Stimulated activated CD8-positive, alpha-beta memory T cell treated with anti-CD3 and anti-CD28 coated beads, Interleukin-4, amount 100 ng/mL, for 24 hours (primary cell): ENCODE data around the gene CEP78.
"Not testable (repeated sequence)": the region's sequence is repeated elsewhere in the genome, so short reads cannot be mapped to it uniquely, and the experiment has no call there.

Source experiments
- DNase-seq: peaks from one replicate; pipeline ENCODE4 v3.0.0-alpha.2; 2020; ENCODE audit warnings: low read depth

Gene CEP78

DNA sequence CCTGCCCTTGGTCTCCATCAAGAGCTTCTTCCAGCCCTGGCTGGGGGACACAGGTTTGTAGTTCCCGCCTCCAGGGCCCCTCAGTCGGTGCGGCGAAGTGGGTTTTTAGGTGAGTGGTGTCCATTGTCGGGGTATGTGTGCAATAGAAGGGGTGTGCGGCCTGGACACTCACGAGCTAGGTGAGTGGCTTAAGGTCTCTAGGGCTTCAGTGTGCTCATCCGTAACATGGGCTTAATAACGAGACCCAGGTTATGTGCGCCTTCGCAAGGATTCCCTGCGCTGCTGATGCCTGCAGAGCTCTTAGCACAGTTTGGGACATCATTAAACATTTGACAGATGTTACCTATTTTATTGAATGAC, 656 bp downstream of the CEP78 start:
- DNase-seq, result no peak

DNA sequence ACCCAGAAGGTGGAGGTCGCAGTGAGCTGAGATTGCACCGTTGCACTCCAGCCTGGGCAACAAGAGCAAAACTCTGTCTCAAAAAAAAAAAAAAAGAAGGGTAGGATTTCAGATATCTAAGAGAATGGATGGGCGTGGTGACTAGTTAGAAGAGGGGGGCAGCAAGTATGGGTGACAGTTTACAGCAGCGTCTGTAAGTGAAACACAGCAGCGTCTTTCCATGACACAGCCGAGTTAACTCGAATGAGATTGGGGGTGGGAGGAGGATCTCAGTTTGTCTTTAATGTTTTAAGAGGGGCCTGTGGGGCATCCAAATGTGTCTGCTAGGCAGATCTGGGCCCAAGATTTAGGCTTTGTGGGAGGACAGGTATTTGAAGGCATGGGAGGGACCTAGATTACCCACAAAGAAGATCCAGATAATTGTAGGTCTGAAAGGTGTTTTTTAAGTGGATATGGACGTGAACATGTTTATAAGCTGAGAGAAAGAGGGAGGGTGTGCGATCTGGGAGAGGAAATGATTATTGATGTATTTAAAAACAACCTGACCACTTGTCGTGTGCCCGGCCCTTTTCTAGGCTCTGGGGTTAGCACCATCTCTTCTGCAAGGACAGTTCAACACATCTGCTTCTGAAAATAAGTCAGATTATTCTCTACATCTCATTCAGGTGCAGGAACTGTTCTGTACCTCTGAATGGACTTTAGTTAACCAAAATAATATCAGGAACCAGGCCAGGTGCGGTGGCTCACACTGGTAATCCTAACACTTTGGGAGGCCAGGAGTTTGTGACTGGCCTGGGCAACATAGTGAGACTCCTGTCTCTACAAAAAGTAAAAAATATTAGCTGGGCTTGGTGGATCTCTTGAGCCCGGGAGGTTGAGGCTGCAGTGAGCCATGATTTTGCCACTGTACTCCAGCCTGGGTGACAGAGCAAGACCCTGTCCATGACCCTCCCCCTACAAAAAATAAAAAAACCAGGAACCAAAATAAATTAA, 2.5 kb downstream of the CEP78 start:
- no peak for DNase-seq

DNA sequence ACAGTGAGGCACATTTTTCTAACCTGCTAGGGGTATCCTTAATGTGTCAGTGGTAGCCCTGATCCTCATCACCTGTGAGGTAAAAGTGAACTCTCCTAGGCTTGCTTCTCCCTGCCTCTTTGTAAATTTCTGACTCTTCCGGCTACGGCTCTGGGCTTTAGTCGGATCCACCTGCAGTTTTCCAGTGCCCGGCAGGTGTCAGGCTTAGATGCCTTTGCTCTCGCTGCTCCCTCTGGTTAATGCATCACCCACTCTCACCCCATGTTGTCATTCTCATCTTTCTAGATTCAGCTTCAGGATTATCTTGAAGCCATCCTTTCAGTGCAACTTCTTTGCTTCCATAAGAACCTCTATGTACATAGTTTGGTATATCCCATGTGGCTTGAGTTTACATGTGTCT, 3.6 kb downstream of the CEP78 start:
- DNase-seq, result no peak

DNA sequence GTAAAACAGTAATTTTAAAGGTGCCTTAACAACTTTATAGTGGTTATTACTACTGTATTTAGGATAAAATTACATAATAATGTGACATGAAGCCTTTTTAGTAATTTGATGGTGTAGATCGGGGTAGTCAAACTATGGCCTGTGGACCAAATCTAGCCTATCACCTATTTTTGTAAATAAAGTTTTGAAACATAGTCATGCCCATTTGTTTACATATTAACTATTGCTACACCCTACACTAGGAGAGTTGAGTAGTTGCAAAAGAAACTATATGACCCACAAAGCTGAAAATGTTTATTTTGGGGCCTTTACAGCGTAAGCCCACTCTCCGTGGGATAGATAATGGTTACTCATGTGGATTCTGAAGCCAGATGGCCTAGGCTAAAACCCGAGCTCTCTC, 6.2 kb downstream of the CEP78 start:
- DNase-seq, result no peak

DNA sequence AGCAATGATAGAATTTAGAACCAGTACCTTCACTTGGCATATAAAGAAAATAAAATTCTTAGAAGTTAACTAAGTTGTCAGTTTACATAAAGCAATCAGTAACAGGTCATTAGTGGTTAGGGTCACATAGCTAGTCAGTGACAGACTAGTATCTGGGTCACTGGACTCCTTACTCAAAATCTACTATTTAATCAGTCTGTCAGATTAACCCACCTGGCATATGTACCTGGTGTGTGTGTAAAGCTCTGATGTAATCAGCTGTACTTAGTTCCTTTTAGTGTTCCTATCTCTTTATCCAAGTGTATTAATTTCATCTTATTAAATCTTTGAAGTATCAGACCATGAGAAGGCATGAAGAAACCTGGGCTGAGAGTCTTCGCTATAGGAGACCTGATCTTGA, 7.3 kb downstream of the CEP78 start:
- DNase-seq, result no peak

DNA sequence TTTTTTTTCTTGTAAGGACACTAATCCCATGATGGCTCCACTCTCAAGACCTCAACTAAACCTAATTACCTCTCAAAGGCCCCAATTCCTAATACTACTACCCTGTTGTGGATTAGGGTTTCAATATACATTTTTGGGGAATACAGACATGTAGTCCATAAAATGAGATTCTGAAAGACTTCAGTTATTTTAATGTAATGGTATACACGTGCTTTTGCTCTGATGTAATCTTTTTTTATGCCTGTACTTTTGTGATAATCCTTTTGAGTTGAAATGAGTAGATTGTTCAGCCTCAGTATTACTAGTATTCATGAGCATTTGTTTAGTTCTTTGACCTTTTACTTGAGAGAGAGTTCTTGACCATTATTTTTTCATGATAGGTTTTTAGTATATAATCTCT, 9.5 kb downstream of the CEP78 start:
- DNase-seq, result no peak

DNA sequence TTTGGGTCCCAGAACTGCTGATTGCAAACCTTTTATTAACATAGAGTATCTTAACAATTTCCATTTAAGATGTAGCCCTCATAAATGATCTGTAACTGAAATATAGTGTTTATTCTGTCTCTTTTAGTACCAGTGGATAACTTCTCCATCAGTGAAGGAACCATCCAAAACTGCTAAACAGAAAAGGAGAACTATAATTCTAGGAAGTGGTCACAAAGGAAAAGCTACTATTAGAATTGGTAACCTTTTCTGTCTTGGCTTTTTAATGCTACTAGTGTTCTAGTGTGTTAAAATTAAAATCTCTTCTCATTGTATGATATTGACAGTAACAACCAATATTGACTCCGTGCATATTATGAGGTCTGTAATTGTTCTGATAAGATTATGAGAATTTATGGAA, 12.8 kb downstream of the CEP78 start:
- DNase-seq, result no peak

DNA sequence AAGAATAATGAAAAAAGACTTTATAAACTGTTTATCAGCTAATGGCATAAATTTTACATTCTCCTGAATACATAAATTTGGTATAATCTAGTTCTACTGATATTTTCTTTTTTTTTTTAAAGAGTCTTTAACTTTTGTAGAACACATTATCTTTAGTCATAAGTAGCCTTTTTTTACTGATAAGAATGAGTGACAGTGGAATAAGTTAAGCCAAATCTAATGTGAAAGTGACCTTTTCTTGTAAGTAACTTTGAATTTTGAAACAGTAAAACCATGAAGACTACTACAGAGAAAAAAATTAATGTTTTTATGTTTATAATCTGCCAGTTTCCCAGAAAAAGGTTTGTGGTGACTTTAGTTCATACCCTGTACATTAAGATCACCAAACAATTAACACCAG, 13.7 kb downstream of the CEP78 start:
- DNase-seq, result no peak

DNA sequence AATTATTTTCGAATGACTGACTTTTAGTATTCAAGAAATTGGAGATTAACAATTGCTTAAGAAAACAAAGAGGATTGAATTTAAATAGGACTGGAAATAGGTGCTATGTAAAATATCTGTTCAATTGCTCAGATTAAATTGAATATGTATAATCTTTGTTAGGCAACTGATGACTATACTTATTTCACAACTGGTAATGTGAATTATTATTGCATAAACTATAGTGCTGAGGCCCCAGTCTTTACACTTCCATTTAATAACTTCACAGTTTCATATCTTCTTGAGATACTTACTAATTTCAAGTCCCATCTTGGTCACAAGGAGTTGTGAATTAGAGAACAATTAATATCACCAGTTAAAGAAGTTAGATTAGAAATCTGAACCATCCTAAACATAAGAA, 16.7 kb downstream of the CEP78 start:
- DNase-seq, result no peak

DNA sequence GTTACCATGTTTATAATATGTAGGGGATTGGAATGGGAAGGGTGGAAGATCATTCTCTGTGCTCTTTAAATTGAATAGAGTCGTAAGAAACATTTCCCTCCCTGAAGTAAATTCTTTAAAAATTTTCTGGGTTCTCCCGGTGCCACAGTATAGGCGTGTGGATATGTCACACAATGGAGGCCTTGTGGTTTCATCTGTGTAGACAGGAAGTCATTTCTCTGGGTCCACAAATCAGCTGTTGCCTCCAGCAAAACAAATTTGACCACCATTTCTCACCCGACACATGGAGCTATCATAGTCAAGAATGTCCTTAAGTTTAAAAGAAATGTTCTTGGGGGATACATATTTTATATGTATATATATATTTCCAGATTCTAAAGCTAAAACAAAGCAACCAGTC, 17.4 kb downstream of the CEP78 start:
- DNase-seq, result no peak

DNA sequence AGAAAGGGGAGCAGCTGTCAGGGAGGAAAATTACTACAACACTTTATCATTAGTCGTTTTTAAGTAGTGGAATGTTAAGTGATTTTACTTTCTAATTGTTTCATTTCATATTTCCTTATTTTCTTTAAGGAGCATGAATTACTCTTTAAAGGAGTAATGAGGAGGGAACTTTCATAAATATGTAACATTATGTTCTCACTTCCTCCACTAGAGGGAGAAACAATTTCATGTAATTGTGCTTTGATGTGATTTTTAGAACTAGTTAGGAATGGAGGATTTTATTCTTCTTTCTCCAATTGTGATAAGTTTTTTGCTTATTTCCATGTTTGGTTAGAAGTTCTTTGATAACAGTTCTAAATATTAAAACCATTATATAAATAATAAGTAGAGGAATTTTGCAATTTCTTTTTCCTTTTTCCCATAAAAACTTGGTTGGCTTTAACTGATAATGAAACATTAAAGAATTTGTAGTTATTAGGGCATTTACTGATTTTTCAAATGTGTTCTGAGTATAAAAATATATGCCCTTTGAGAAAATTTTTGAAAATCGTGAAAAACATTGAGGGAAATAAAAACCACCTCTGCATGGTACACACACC, 25.6 kb downstream of the CEP78 start:
- DNase-seq, result no peak

DNA sequence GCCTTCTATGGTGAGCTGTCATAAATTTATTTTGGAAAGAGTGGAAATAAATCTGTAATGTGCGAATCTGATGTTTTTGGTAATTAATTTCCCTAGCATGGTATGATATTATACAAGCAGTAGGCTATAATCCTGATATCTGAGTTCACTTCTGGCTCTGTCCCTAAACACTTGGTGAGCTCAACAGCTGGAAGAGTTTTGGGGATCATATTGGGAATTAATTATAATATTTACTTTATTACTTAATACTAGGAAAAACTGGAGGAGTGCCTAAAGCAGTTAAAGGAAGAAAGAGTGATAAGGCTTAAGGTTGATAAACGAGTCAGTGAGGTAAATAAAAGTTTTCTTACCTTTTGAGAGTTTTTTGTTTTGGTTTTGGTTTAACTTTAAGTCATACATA, 26.8 kb downstream of the CEP78 start:
- DNase-seq, result no peak

DNA sequence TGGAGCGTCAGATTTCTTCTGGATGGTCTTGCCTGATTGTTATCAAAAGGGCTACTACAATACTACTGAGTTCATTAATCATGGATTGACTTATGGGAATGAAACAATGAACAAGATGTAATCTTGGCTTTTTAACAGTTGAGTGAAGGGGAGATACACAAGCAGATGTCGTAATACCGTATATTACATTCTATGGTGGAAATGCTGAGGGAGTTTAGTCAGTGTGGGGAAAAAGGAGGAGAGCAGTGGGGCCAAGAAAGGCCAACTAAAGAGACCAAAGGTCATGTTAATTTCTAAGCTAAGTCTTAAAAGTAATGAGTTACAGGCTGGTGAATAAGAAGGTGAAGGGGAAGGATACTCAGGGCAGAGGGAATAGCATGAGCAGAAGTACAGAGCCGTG, 32.0 kb downstream of the CEP78 start:
- no peak for DNase-seq

DNA sequence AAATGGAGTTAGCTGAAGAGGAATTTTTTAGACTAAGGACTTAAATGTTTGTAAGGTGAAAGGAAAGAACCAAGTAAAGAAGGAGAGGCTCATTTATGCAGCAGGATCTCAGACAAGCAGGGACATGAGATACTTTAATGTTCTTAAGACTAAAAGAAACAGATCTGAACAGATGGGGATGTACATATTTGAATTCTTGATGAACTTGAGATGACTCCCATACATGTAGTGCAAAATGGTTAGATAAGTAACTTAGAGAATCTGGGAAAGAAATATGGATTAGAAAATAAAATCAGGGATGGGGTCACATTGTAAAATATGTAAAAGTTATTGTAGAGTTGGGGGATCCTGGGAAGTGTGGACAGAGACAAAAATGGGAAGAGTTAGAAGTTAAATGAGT, 33.9 kb downstream of the CEP78 start:
- no peak for DNase-seq

DNA sequence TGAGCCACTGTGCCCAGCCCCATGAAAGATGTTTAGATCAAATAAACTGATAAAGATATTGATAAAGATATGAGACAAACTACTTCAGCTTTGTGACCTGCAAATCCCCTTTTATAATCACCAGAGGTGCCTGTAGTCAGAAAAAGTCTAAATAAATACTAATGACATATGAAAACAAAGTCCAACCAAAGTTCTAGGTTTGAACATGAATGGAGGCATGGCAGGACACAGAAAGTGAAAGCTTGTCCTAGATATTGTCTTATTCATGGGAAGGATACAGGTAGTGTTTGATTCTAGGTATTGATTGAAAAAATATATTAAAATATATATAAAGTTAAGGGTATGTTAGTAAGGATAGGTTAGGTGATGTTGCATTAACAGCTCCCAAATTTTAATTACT, 36.4 kb downstream of the CEP78 start:
- no peak for DNase-seq

DNA sequence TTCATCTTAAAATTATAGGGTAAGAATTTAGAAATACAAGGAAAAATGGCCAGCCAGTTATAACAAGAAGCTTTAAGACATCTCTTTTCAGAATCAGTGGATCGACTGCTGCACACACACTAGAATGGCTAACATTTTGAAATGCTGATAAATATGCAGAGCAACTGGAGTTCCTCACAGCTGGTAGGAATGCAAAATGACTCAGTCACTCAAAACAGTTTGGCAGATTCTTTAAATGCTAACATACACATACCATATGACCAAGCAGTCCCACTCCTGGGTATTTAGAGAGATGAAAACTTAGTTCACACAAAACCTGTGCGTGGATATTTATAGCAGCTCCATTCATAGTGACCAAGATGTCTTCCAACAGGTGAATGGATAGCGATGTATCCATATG, 37.9 kb downstream of the CEP78 start:
- no peak for DNase-seq

DNA sequence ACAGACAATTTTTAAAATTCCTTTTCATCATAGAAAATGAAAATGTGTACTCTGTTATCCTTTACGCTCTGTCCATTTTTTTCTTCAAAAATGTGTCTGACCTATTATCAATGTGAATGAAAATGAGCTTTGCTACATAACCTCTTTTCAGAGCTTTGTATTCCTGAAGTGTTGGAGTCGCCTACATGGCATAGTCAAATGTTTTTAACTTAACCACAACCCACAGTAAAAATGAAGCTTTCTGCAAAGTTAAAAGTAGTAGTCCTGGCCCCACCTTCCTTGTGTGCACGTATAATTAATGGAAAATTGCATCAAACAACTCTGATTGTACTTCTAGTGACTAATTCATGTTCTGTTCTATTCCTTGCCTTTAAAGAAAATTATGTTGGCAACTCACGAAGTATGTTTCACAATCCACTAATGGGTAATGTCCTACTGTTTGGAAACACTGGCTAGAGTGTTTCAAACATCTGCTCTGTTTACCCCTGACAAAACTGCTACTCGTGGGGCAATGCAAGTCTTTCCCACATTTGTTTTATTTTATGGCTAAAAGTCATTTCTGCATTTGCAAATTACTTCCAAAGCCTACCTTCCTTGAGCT, 42.4 kb downstream of the CEP78 start:
- DNase-seq, result no peak

DNA sequence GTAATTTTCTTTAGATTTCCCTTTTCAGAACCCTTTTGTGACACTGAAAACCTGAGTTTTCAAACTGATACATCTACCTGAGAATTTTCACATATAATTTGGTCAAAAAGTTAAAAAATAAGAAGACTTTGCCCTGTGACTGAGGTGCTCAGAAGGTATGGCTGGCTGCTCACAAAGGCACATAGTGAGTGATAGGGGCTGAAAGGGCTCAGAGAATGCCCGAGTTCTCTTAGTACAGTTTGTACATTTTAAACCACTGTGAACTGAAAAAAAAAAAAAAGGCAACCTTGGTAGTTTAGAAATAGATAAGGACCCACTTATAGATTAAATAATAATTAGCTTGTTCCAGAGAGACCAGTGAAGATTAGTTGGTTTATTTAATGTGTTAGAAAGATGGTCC, 42.9 kb downstream of the CEP78 start:
- DNase-seq, result no peak

DNA sequence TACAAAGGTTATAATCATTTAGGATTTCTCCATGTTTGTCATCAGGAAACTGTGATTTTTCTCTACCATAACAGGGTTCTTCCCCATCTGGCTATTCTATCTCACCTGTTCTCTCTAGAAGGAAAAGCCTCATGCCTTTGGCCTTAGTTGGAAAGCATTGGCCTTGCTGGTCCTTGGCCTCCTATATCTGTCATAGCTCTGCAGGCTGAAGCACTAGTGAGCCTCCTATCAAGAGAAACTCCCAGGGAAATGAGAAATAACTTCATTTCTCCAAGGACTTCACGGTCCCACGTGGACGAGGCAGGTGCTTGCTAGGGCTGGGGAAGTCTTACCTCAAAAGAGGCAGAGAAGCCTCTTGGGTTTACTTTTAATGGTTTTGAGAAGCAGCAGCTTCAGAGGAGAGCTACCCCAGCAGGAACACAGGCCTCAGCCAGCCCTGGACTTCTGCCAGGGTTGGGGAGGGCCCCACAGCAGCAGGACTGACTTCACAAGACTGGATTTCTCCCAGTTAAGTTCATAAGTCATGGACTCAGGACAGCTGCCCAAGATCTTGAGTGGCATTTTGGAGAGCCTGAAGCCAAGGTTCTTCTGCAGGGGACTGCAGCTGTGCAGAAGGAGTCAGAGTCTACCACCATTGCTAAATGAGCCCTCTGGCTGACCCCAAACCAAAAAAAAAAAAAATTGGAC, 45.2 kb downstream of the CEP78 start:
- DNase-seq, result no peak

DNA sequence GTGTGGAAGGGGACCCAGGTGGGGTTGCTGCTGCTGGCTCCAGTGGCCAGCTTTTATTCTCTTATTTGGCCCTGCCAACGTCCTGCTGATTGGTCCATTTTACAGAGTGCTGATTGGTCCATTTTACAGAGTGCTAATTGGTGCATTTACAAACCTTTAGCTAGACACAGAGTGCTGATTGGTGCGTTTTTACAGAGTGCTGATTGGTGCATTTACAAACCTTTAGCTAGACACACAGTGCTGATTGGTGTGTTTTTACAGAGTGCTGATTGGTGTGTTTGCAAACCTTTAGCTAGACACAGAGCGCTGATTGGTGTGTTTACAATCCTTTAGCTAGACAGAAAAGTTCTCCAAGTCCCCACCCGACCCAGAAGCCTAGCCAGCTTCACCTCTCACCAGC, 48.3 kb downstream of the CEP78 start:
- DNase-seq, result not testable (repeated sequence)

DNA sequence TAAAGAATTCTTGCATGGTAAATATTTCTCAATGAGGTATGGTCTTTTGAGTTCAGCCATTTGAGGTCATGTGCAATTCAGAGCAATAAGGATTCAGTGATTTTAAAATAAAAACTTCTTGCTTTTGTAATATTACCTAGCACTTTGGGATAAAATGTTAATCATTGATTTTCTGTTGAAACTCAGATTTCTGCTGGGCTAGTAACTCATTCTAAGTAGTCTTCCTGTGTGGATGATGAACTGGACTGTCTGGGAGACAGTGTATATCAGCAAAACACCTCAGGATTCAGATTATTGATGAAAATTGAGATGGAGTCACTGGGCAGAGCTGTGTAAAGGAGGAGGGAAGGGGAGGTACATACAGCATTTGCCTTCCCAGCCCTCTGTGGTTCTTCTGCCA, 50.2 kb downstream of the CEP78 start:
- DNase-seq, result no peak

DNA sequence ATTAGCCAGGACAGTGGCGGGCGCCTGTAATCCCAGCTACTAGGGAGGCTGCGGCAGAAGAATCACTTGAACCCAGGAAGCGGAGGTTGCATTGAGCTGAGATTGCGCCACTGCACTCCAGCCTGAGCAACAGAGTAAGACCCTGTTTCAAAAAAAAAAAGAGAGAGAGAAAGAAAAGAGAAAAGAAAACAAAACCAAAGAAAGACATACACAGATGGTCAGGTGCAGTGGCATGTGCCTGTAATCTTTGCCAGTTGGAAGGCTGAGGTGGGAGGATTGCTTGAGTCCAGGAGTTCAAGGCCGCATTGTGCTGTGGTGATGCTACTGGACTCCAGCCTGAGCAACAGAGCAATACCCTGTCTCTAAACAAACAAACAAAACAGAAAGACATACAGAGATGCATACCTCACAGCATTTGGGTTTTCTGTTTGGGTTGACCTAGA, 51.1 kb downstream of the CEP78 start:
- no peak for DNase-seq
